Peyer's patch (tissue), 4 donors: ENCODE measurements around the gene WNT5A. TPM values are rescaled to one million over a fixed set of nuclear protein-coding genes. Genes with fewer than 3 reads are reported as not detected.

Experiments used
- DNase-seq, 3 donors: peaks; one replicate each; pipeline ENCODE4 v3.0.0-alpha.2; 2017 to 2019
- H3K27ac ChIP-seq, 4 donors: fragments of 200-600 bp; sonication (generic); one replicate each; pipeline ENCODE4 v1.5.1; 2016 to 2019
- H3K27me3 ChIP-seq, 2 donors: fragments of 200-600 bp; sonication (generic); one replicate each; pipeline ENCODE4 v1.5.1; 2019
- H3K36me3 ChIP-seq, 3 donors: fragments of 200-600 bp; sonication (generic); one replicate each; pipeline ENCODE4 v1.5.1; 2016 to 2019
- H3K4me1 ChIP-seq, 4 donors: fragments of 200-600 bp; sonication (generic); one replicate each; pipeline ENCODE4 v1.5.1; 2016 to 2019
- H3K4me3 ChIP-seq, 4 donors: fragments of 200-600 bp; sonication (generic); 1 replicate in 3 of 4; 2 replicates in 1 of 4; pipeline ENCODE4 v1.5.1; 2016 to 2019; ENCODE audit warnings: mild to moderate bottlenecking in 1 of 4
- H3K9me3 ChIP-seq, 4 donors: fragments of 200-600 bp; sonication (generic); one replicate each; pipeline ENCODE4 v1.5.1; 2016 to 2019; ENCODE audit warnings: mild to moderate bottlenecking in 1 of 4
- POLR2A ChIP-seq, 2 donors: fragments of 450-650 bp; IDR thresholded peaks; one replicate each; pipeline ENCODE4 v1.5.1; 2017; ENCODE audit warnings: antibody characterized with exemption in 2 of 2, mild to moderate bottlenecking in 2 of 2, moderate library complexity in 2 of 2
- total RNA-seq, 4 donors: library from RNA; depleted of rRNA; stranded (reverse); fragments of >200 nt; gene quantifications; one replicate each; pipeline ENCODE4 v1.1.0, GENCODE V29; 2016
- TF ChIP-seq, protein P1 (sequence below), 6 experiments: fragments of 450-650 bp in 4 of 6; fragments of 200-600 bp in 2 of 6; sonication (generic) in 1 of 6; IDR thresholded peaks; one replicate each; pipeline ENCODE4 v1.5.1; 2017 to 2019; ENCODE audit warnings: antibody characterized with exemption in 6 of 6, mild to moderate bottlenecking in 3 of 6, moderate library complexity in 1 of 6

The WNT5A gene
- total RNA-seq, 4 donors from 2014 or later = 4.6 to 8.6 (median 7.9) TPM

DNA sequence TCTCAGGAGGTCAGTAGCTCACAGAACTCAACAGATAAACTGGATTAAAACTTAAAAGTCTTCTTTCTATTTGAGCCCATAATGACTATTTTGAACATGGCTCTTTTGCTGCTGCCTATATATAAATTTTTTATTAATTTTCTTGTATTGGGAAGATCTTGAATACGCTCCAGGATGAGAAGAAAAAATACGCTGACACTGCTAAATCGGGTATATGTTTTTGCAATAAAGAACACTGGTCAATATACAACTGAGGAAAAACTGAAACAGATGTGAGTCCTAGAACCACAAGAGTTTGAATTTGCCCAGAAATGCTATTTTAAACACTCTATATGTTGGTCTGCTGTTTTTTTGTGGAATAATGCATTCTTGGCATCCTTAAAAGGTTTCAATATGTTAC is 20.6 kb downstream of the WNT5A start:
- Histone ChIP-seq H3K27me3 (no peaks in the 10 kb centered on the region), H3K4me1 (no peaks in the 10 kb centered on the region), H3K36me3 (no peaks in the 10 kb centered on the region), H3K9me3 (no peaks in the 10 kb centered on the region), H3K4me3 (no peak overlapping the region), H3K27ac (no peak overlapping the region)
- DNase-seq = no peak
- TF ChIP-seq, protein P1, sequence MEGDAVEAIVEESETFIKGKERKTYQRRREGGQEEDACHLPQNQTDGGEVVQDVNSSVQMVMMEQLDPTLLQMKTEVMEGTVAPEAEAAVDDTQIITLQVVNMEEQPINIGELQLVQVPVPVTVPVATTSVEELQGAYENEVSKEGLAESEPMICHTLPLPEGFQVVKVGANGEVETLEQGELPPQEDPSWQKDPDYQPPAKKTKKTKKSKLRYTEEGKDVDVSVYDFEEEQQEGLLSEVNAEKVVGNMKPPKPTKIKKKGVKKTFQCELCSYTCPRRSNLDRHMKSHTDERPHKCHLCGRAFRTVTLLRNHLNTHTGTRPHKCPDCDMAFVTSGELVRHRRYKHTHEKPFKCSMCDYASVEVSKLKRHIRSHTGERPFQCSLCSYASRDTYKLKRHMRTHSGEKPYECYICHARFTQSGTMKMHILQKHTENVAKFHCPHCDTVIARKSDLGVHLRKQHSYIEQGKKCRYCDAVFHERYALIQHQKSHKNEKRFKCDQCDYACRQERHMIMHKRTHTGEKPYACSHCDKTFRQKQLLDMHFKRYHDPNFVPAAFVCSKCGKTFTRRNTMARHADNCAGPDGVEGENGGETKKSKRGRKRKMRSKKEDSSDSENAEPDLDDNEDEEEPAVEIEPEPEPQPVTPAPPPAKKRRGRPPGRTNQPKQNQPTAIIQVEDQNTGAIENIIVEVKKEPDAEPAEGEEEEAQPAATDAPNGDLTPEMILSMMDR (IDR thresholded peaks at IDR 0.05) = no peak
- TF ChIP-seq POLR2A (IDR thresholded peaks at IDR 0.05) = no peak

DNA sequence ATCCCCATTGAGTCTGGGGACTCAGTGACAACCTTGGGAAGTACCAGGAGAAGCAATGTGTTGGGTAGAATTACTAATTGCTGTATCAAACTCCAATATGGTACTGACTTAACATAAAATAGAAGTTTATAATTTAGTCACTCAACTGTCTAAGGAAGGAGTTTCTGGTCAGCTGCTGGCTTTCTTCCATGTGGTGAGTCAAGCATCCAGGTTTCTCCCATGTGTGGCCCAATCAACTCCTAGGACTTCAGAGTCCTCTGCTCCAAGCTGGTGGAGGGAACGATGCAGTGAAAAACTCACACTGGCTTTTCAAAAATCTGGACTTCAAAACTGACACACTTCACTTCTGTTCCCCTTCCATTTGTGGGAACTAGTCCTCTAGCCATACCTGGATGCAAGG is 25.2 kb downstream of the WNT5A start:
- Histone ChIP-seq H3K27me3 (no peaks in the 10 kb centered on the region), H3K36me3 (no peaks in the 10 kb centered on the region), H3K9me3 (no peaks in the 10 kb centered on the region), H3K4me1 (no peaks in the 10 kb centered on the region), H3K27ac (no peak overlapping the region), H3K4me3 (no peak overlapping the region)
- no peak for DNase-seq
- TF ChIP-seq, protein P1 (IDR thresholded peaks at IDR 0.05) = no peak
- TF ChIP-seq POLR2A (IDR thresholded peaks at IDR 0.05) = no peak

DNA sequence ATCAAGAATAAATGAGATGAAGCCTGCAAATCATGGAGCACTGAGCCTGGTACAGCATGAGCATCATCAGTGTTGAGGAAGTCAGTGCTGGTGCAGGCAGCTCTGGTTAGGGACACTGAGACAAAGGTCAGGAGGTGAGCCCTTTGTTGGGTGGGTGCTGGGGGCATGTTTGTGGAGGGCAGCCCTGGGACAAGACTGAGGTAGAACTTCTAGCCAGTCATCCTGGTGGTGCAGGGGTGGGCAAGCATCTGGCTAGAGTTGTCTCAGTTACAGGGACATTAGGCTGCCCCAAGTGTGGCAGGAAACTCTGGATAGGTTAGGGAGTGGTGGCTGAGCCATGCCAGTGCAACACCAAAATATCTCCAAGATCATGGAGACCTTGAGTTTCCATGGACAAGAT is 27.3 kb downstream of the WNT5A start:
- no peak overlapping the region for H3K27ac ChIP-seq
- no peaks in the 10 kb centered on the region for H3K36me3 ChIP-seq
- no peak for TF ChIP-seq POLR2A (IDR thresholded peaks at IDR 0.05)
- TF ChIP-seq, protein P1 (IDR thresholded peaks at IDR 0.05) = no peak
- no peaks in the 10 kb centered on the region for H3K9me3 ChIP-seq
- DNase-seq = no peak
- H3K4me1 ChIP-seq = no peaks in the 10 kb centered on the region
- H3K4me3 ChIP-seq = no peak overlapping the region
- no peaks in the 10 kb centered on the region for H3K27me3 ChIP-seq

DNA sequence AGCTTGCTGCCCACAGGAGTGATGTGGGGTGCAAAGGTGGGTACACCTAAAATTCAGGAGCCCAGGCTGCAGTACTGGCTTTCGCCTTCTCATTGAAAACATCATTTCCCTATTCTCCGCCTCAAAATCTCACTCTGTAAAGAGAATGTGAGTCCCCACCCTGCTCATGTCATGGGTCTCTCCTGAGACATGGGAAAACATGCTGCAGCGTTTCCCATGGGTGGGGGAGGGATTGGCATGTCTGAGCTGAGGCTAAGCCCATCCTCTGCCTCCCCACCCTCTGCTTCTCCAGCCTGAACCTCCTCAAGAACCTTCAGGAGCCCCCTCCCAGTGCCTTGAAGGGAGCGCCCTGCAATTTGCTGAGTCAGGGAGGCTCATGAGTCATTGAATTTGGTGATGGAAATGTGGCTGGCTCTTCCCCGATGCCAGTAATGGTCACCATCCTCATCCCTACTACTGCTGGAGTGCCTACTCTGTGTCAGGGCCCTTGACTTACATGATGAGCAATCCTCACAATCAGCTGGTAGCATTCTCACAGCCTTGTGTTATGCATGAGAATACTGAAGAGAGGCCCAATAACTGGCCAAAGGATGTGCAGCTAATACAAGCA is 28.8 kb downstream of the WNT5A start:
- Histone ChIP-seq H3K27me3 (no peaks in the 10 kb centered on the region), H3K9me3 (no peaks in the 10 kb centered on the region), H3K4me1 (no peaks in the 10 kb centered on the region), H3K36me3 (no peaks in the 10 kb centered on the region), H3K4me3 (no peak overlapping the region), H3K27ac (no peak overlapping the region)
- no peak for DNase-seq
- TF ChIP-seq, protein P1 (IDR thresholded peaks at IDR 0.05) = no peak
- TF ChIP-seq POLR2A (IDR thresholded peaks at IDR 0.05) = no peak

DNA sequence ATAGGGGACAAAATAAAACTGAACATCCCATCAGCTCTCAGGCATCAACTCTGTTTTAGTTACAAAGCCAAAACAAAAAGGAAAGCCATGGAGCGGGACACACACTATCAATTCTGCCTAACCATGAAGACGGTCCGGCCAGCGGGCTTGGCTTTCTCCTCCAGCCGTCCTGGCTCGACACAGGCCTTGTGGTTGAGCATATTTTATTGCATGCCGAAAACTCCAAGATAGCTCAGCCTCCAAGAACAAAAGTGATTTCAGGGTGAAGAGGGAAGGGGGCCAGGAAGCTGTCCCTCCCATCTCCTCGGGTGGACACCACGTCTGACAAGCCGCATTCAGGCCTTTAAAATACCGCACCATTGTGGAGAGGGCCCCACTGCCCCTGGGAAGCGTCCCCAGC is 31.2 kb downstream of the WNT5A start:
- Histone ChIP-seq H3K27ac (no peak overlapping the region), H3K4me3 (no peak overlapping the region), H3K9me3 (no peaks in the 10 kb centered on the region), H3K27me3 (no peaks in the 10 kb centered on the region), H3K4me1 (no peaks in the 10 kb centered on the region), H3K36me3 (no peaks in the 10 kb centered on the region)
- no peak for DNase-seq
- TF ChIP-seq POLR2A (IDR thresholded peaks at IDR 0.05) = no peak
- TF ChIP-seq, protein P1 (IDR thresholded peaks at IDR 0.05) = no peak

DNA sequence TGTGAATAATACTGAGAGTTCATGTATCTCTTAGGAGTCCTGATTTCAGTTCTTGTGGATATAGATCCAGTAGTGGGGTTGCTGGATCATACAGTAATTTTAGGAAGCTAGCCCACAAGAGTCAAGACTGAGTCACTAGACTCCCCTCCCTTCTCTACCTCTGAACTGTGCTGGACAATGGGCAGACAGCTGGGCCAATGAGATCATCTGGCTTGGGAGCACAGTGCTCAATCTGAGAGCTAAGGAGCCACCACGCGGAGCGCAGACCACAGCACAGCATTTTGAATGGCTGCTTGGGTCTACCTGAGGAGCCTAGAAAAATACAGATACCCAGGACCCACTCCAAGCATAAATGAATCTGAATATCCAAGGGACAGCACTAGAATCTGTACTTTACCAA is 32.5 kb downstream of the WNT5A start:
- Histone ChIP-seq H3K36me3 (no peaks in the 10 kb centered on the region), H3K4me3 (no peak overlapping the region), H3K9me3 (no peaks in the 10 kb centered on the region), H3K4me1 (no peaks in the 10 kb centered on the region), H3K27me3 (no peaks in the 10 kb centered on the region), H3K27ac (no peak overlapping the region)
- TF ChIP-seq, protein P1 (IDR thresholded peaks at IDR 0.05) = no peak
- TF ChIP-seq POLR2A (IDR thresholded peaks at IDR 0.05) = no peak
- DNase-seq = no peak
